A673 (cell line): ENCODE measurements around the gene MBL2.

Source experiments
- EZH2 ChIP-seq: fragments of 200-600 bp; sonication (generic); IDR thresholded peaks from 2 replicates; pipeline ENCODE4 v1.6.1; 2017; ENCODE audit warnings: borderline replicate concordance, low read depth, mild to moderate bottlenecking, mixed read lengths, antibody characterized with exemption, low read length; ENCODE audit not compliant: poor library complexity, severe bottlenecking
- TF ChIP-seq, protein P1 (sequence below): fragments of 300-800, 200-600 bp; sonication (generic); conservative IDR thresholded peaks from 2 replicates; pipeline ENCODE4 v1.5.1; 2017; ENCODE audit warnings: low read depth, mild to moderate bottlenecking, antibody characterized with exemption, low read length, moderate library complexity, mixed read lengths

DNA sequence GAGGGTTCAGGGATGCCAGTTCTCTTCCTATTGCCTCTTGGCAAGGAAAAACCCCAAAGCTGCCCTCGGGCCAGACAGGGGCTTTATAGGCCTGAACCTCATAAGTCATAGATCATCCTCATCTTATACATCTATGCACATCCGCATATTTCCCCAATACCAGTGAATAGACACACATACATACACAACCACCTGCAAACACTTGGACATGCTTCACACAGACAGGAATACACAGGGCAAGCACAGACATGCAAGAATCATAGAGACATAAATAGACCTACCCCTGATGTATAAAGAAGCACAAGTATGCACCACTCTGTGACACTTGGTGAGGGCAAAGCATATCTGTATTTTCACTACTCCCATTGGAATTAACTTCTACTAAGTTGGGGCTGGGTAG, 30.7 kb downstream of the MBL2 start:
- TF ChIP-seq, protein P1, sequence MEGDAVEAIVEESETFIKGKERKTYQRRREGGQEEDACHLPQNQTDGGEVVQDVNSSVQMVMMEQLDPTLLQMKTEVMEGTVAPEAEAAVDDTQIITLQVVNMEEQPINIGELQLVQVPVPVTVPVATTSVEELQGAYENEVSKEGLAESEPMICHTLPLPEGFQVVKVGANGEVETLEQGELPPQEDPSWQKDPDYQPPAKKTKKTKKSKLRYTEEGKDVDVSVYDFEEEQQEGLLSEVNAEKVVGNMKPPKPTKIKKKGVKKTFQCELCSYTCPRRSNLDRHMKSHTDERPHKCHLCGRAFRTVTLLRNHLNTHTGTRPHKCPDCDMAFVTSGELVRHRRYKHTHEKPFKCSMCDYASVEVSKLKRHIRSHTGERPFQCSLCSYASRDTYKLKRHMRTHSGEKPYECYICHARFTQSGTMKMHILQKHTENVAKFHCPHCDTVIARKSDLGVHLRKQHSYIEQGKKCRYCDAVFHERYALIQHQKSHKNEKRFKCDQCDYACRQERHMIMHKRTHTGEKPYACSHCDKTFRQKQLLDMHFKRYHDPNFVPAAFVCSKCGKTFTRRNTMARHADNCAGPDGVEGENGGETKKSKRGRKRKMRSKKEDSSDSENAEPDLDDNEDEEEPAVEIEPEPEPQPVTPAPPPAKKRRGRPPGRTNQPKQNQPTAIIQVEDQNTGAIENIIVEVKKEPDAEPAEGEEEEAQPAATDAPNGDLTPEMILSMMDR: no peak
- TF ChIP-seq EZH2: no peak
